GM12878 (cell line): ENCODE measurements around the gene ARMH1. TPM values are rescaled to one million over a fixed set of nuclear protein-coding genes. Genes with fewer than 3 reads are reported as not detected.
A peak's percentile ranks its signal among the peaks of the same experiment; 100 is the strongest.

Source experiments
- ASH2L ChIP-seq: fragments of 300-600, 200-600 bp; sonication (generic); IDR thresholded peaks from 2 replicates; pipeline ENCODE4 v1.6.1; 2017; ENCODE audit warnings: low read depth, mild to moderate bottlenecking, borderline replicate concordance
- ATF2 ChIP-seq: IDR thresholded peaks from 2 replicates; pipeline ENCODE4 v1.6.1; 2012; ENCODE audit warnings: low read length, inconsistent platforms
- BCL11A ChIP-seq: IDR thresholded peaks from 2 replicates; pipeline ENCODE4 v1.6.1; 2011; ENCODE audit warnings: low read depth, low read length
- CUX1 ChIP-seq: IDR thresholded peaks from 2 replicates; pipeline ENCODE4 v1.6.1; 2012; ENCODE audit warnings: improper control_type of control experiment, low read depth, low read length; ENCODE audit not compliant: insufficient replicate concordance
- EED ChIP-seq: sonication (generic); IDR thresholded peaks from 2 replicates; pipeline ENCODE4 v1.6.1; 2016; ENCODE audit warnings: antibody characterized with exemption, low read depth
- EGR1 ChIP-seq, 2 experiments: IDR thresholded peaks; 1 replicate in 1 of 2; 2 replicates in 1 of 2; pipeline ENCODE4 v1.6.1; 2011 to 2012; ENCODE audit warnings: low read depth in 2 of 2, low read length in 2 of 2, borderline replicate concordance in 1 of 2, mild to moderate bottlenecking in 1 of 2, moderate library complexity in 1 of 2
- ETV6 ChIP-seq, 2 experiments: fragments of 450-650 bp in 1 of 2; IDR thresholded peaks in 1 of 2; conservative IDR thresholded peaks in 1 of 2; 2 replicates each; pipeline ENCODE4 v1.6.1; 2014; ENCODE audit warnings: antibody characterized with exemption in 1 of 2, borderline replicate concordance in 1 of 2, low read depth in 1 of 2, mild to moderate bottlenecking in 1 of 2, moderate library complexity in 1 of 2
- IKZF1 ChIP-seq: fragments of 450-650 bp; conservative IDR thresholded peaks from 2 replicates; pipeline ENCODE4 v1.6.1; 2017; ENCODE audit warnings: antibody characterized with exemption, mild to moderate bottlenecking
- JUNB ChIP-seq: IDR thresholded peaks from 2 replicates; pipeline ENCODE4 v1.6.1; 2016; ENCODE audit warnings: antibody characterized with exemption, mild to moderate bottlenecking
- MTA3 ChIP-seq: IDR thresholded peaks from 2 replicates; pipeline ENCODE4 v1.6.1; 2012; ENCODE audit warnings: low read length, inconsistent platforms, borderline replicate concordance
- RAD21 ChIP-seq: IDR thresholded peaks from 2 replicates; pipeline ENCODE4 v1.6.1; 2011; ENCODE audit warnings: mild to moderate bottlenecking, low read depth, low read length, moderate library complexity; ENCODE audit not compliant: insufficient read depth
- RBBP5 ChIP-seq: fragments of 200-600 bp; sonication (generic); conservative IDR thresholded peaks from 2 replicates; pipeline ENCODE4 v1.6.1; 2016
- RUNX3 ChIP-seq: IDR thresholded peaks from 2 replicates; pipeline ENCODE4 v1.6.1; 2012; ENCODE audit warnings: low read length, inconsistent platforms
- SKIL ChIP-seq: fragments of 450-650 bp; IDR thresholded peaks from 2 replicates; pipeline ENCODE4 v1.6.1; 2017; ENCODE audit warnings: mild to moderate bottlenecking, low read depth, inconsistent platforms; ENCODE audit not compliant: poor library complexity, severe bottlenecking
- SMC3 ChIP-seq: IDR thresholded peaks from 2 replicates; pipeline ENCODE4 v1.6.1; 2011; ENCODE audit warnings: low read length, improper control_type of control experiment, borderline replicate concordance
- SPI1 ChIP-seq: IDR thresholded peaks from 2 replicates; pipeline ENCODE4 v1.6.1; 2011; ENCODE audit warnings: low read depth, mild to moderate bottlenecking, low read length, moderate library complexity, borderline replicate concordance; ENCODE audit not compliant: insufficient read depth
- TBL1XR1 ChIP-seq: IDR thresholded peaks from 2 replicates; pipeline ENCODE4 v1.6.1; 2012; ENCODE audit warnings: low read depth, low read length, improper control_type of control experiment
- TCF7 ChIP-seq: IDR thresholded peaks from 2 replicates; pipeline ENCODE4 v1.6.1; 2014; ENCODE audit warnings: antibody characterized with exemption, borderline replicate concordance
- ZSCAN29 ChIP-seq: fragments of 450-650 bp; IDR thresholded peaks from 2 replicates; pipeline ENCODE4 v1.6.1; 2017; ENCODE audit warnings: mild to moderate bottlenecking, moderate library complexity
- polyA plus RNA-seq, 11 experiments: library from polyadenylated mRNA; depleted of rRNA in 4 of 11; unstranded in 6 of 11; stranded (reverse) in 5 of 11; fragments of >200 nt; fragmentation: Nextera tagmentation in 4 of 11; fragmentation: Illumina TruSeq in 1 of 11; extraction: Ambion mirVana in 4 of 11; extraction: Trizol in 1 of 11; gene quantifications; 1 replicate in 1 of 11; 2 replicates in 10 of 11; pipeline versions ENCODE4 v1.2.1 to v1.2.3, GENCODE V29; 2011 to 2016; ENCODE audit warnings: inconsistent platforms in 2 of 11, missing spikeins in 2 of 11, low read depth in 1 of 11
- total RNA-seq, 4 experiments: library from RNA; depleted of rRNA in 3 of 4; stranded (reverse); fragments of >200 nt in 3 of 4; fragmentation: Illumina TruSeq in 1 of 4; extraction: Trizol in 1 of 4; gene quantifications; 2 replicates each; pipeline versions ENCODE4 v1.2.1 to v1.2.3, GENCODE V29; 2013 to 2021
- TF ChIP-seq, protein P1 (sequence below): IDR thresholded peaks from 2 replicates; pipeline ENCODE4 v1.6.1; 2011; ENCODE audit warnings: low read depth, low read length, improper control_type of control experiment, borderline replicate concordance

ARMH1 gene
- total and polyA plus RNA-seq, 10 of the 15 experiments (the other 5 are each of a cell fraction or from before 2014, with no cell fraction given): 0.93 to 43.9 (median 8.2) TPM

GRCh38 chr1:44672254-44672955 is 2.1 kb upstream of the ARMH1 start (continued):
- TF ChIP-seq ATF2: peak; percentile 39; the same call in 1 of the 2 replicates
- peak; percentile 92 for TF ChIP-seq RUNX3
- no peak for TF ChIP-seq TBL1XR1
- TF ChIP-seq RBBP5: no peak
- no peak for TF ChIP-seq SKIL
- no peak for TF ChIP-seq RAD21
- TF ChIP-seq EGR1 (IDR thresholded peaks at IDR 0.05; ENCODE audit: borderline replicate concordance in 1 of 2, low read depth in 2 of 2, low read length in 2 of 2): no peak
- TF ChIP-seq BCL11A: peak; percentile 51; the same call in 1 of the 2 replicates
- TF ChIP-seq TCF7: no peak
- peak in 1 of 2 experiments; percentile 74; a peak in 2 of 4 replicates for TF ChIP-seq ETV6 (conservative IDR thresholded peaks at IDR 0.05 in 1 of 2, IDR thresholded peaks at IDR 0.05 in 1 of 2; ENCODE audit: borderline replicate concordance in 1 of 2, low read depth in 1 of 2)
- TF ChIP-seq SPI1: peak; percentile 96
- TF ChIP-seq IKZF1: peak; percentile 84
- TF ChIP-seq MTA3: no peak
- peak; percentile 55; the same call in 1 of the 2 replicates for TF ChIP-seq JUNB
- TF ChIP-seq ASH2L: no peak
- TF ChIP-seq, protein P1, sequence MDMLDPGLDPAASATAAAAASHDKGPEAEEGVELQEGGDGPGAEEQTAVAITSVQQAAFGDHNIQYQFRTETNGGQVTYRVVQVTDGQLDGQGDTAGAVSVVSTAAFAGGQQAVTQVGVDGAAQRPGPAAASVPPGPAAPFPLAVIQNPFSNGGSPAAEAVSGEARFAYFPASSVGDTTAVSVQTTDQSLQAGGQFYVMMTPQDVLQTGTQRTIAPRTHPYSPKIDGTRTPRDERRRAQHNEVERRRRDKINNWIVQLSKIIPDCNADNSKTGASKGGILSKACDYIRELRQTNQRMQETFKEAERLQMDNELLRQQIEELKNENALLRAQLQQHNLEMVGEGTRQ: no peak
- no peak for TF ChIP-seq CUX1
- no peak for TF ChIP-seq SMC3
- peak; percentile 96 for TF ChIP-seq EED
- TF ChIP-seq ZSCAN29: no peak
